HepG2 (cell line): ENCODE data around the gene B3GNT9. TPM values are rescaled to one million over a fixed set of nuclear protein-coding genes. Genes with fewer than 3 reads are reported as not detected.

ENCODE experiments used
- CHD4 ChIP-seq: fragments of 200-600 bp; sonication (generic); IDR thresholded peaks from 2 replicates; pipeline ENCODE4 v1.7.0; 2017; ENCODE audit warnings: mild to moderate bottlenecking, low read length, borderline replicate concordance
- CTCF ChIP-seq: sonication (generic); formaldehyde crosslinking; IDR thresholded peaks from 2 replicates; pipeline ENCODE4 v1.5.0; 2020; ENCODE audit warnings: mild to moderate bottlenecking, missing genetic modification reagents, moderate library complexity
- HOXA3 ChIP-seq: sonication (generic); formaldehyde crosslinking; IDR thresholded peaks from 2 replicates; pipeline ENCODE4 v1.5.0; 2020; ENCODE audit warnings: missing genetic modification reagents
- IRX3 ChIP-seq: sonication (generic); formaldehyde crosslinking; IDR thresholded peaks from 2 replicates; pipeline ENCODE4 v1.8.1; 2023; ENCODE audit warnings: mild to moderate bottlenecking, low read depth, missing genetic modification reagents, borderline replicate concordance
- KDM5A ChIP-seq: fragments of 200-600 bp; sonication (generic); IDR thresholded peaks from 2 replicates; pipeline ENCODE4 v1.7.0; 2018; ENCODE audit warnings: antibody characterized with exemption, mild to moderate bottlenecking, low read length, borderline replicate concordance
- MTF1 ChIP-seq: sonication (generic); formaldehyde crosslinking; IDR thresholded peaks from 2 replicates; pipeline ENCODE4 v1.5.0; 2020; ENCODE audit warnings: missing genetic modification reagents
- ONECUT2 ChIP-seq: sonication (generic); formaldehyde crosslinking; IDR thresholded peaks from 2 replicates; pipeline ENCODE4 v1.4.0; 2020; ENCODE audit warnings: missing genetic modification reagents
- ZNF276 ChIP-seq: sonication (generic); formaldehyde crosslinking; IDR thresholded peaks from 2 replicates; pipeline ENCODE4 v1.4.0; 2020; ENCODE audit warnings: mild to moderate bottlenecking, low read depth, missing genetic modification reagents
- ZNF558 ChIP-seq: sonication (generic); formaldehyde crosslinking; IDR thresholded peaks from 2 replicates; pipeline ENCODE4 v1.9.0; 2022; ENCODE audit warnings: mild to moderate bottlenecking, missing genetic modification reagents, borderline replicate concordance
- ZNF775 ChIP-seq: sonication (generic); formaldehyde crosslinking; IDR thresholded peaks from 2 replicates; pipeline ENCODE4 v1.4.0; 2020; ENCODE audit warnings: missing genetic modification reagents, mild to moderate bottlenecking, moderate library complexity, borderline replicate concordance
- polyA plus RNA-seq, 8 experiments: library from polyadenylated mRNA; depleted of rRNA in 3 of 8; stranded (reverse) in 7 of 8; unstranded in 1 of 8; fragments of >200 nt; fragmentation: Illumina TruSeq in 4 of 8; extraction: Trizol in 4 of 8; gene quantifications; 2 replicates each; pipeline versions ENCODE4 v1.2.1 to v1.2.3, GENCODE V29; 2011 to 2016; ENCODE audit warnings: low read depth in 4 of 8, missing spikeins in 1 of 8, mixed read lengths in 1 of 8; ENCODE audit not compliant: insufficient read depth in 1 of 8
- total RNA-seq, 5 experiments: library from RNA; depleted of rRNA; stranded (reverse); fragments of >200 nt; fragmentation: Illumina TruSeq; extraction: Trizol; gene quantifications; 2 replicates each; pipeline ENCODE4 v1.2.3, GENCODE V29; 2016; ENCODE audit warnings: low read depth in 1 of 5

Gene B3GNT9
- total and polyA plus RNA-seq, 2 of the 13 experiments (the other 11 are each of a cell fraction or from before 2014, with no cell fraction given), result 1.5 to 3.1 TPM

GRCh38 chr16:67173323-67173722 is 22.5 kb upstream of the B3GNT9 start (continued):
- TF ChIP-seq ZNF276 (no peak), ZNF558 (CRISPR knock-in tag) (no peak), ZNF775 (CRISPR knock-in tag) (no peak), ONECUT2 (no peak), KDM5A (no peak), HOXA3 (no peak), CHD4 (no peak), MTF1 (CRISPR knock-in tag) (no peak), IRX3 (CRISPR knock-in tag) (no peak), CTCF (0 out of 2 replicates have a peak, but pooled peaks have one; percentile 3)
